HCT116 (cell line): ENCODE results near the gene WDFY2. TPM values are rescaled to one million over a fixed set of nuclear protein-coding genes. Genes with fewer than 3 reads are reported as not detected.

Source experiments
- ATAC-seq: fragments of 200-7000 bp; cut with Tn5 transposase; 2 replicates; pipeline ENCODE4 v1.9.1; 2020; ENCODE audit warnings: mild to moderate bottlenecking, moderate library complexity
- BruUV-seq: library from RNA; stranded (reverse); fragments of 400-500 nt; replicated peaks from 2 replicates; lab custom pipeline; 2021; lab: Mats Ljungman, UMichigan
- CTCF ChIA-PET: fragments of 300-600 bp; sonication (Branson Sonifier 250); formaldehyde crosslinking; loops from one replicate; lab custom pipeline; 2021; ENCODE audit warnings: antibody characterized with exemption; lab: Charles Lee
- POLR2A ChIA-PET: fragments of 300-600, 350-600 bp; sonication (Branson Sonifier 250); formaldehyde crosslinking; loops from one replicate; lab custom pipeline; 2021; ENCODE audit warnings: antibody characterized with exemption; lab: Charles Lee
- RAD21 ChIA-PET, 2 experiments: fragments of 300-600 bp; sonication (Branson Sonifier 250); formaldehyde crosslinking; loops; one replicate each; lab custom pipeline; 2023; ENCODE audit warnings: low total read pairs in 2 of 2; ENCODE audit not compliant: uncharacterized antibody in 2 of 2, unreplicated experiment in 2 of 2, low non-redundant PET in 1 of 2; lab: Charles Lee
- DNase-seq: peaks from one replicate; pipeline ENCODE4 v3.0.0-alpha.2; 2010; ENCODE audit warnings: low read depth, low spot score
- H2AFZ ChIP-seq: fragments of 200-600 bp; shearing (Covaris generic), sonication (generic); 2 replicates; pipeline ENCODE4 v1.6.1; 2017; ENCODE audit warnings: low read depth, mixed run types, mixed read lengths, antibody characterized with exemption, low read length; ENCODE audit not compliant: poor library complexity, severe bottlenecking
- H3K27ac ChIP-seq: 2 replicates; pipeline ENCODE4 v1.5.1; 2012; ENCODE audit warnings: low read depth, low read length
- H3K27me3 ChIP-seq: fragments of 200-600 bp; sonication (generic); 2 replicates; pipeline ENCODE4 v1.6.1; 2016; ENCODE audit warnings: mixed run types, low read length, mixed read lengths; ENCODE audit not compliant: insufficient read depth
- H3K36me3 ChIP-seq, 2 experiments: fragments of 200-500 bp in 1 of 2; fragments of 200-600 bp in 1 of 2; sonication (Bioruptor generic) in 1 of 2; sonication (generic) in 1 of 2; 2 replicates each; pipeline versions ENCODE4 v1.5.1 to v1.6.1; 2014 to 2016; ENCODE audit warnings: low read length in 2 of 2, inconsistent platforms in 1 of 2, mixed read lengths in 1 of 2, mixed run types in 1 of 2; ENCODE audit not compliant: insufficient read depth in 2 of 2, control insufficient read depth in 1 of 2
- H3K4me1 ChIP-seq, 2 experiments: fragments of 200-600 bp in 1 of 2; sonication (generic) in 1 of 2; 2 replicates each; pipeline versions ENCODE4 v1.5.1 to v1.6.1; 2012 to 2017; ENCODE audit warnings: low read length in 2 of 2, inconsistent platforms in 1 of 2, mild to moderate bottlenecking in 1 of 2, mixed read lengths in 1 of 2, mixed run types in 1 of 2, moderate library complexity in 1 of 2; ENCODE audit not compliant: insufficient read depth in 2 of 2, control insufficient read depth in 1 of 2
- H3K4me2 ChIP-seq: fragments of 200-600 bp; sonication (generic); 2 replicates; pipeline ENCODE4 v1.6.1; 2017; ENCODE audit warnings: mixed run types, low read length, mixed read lengths
- H3K4me3 ChIP-seq, 2 experiments: fragments of 200-600 bp in 1 of 2; sonication (generic) in 1 of 2; replicated peaks in 1 of 2; 2 replicates each; pipeline ENCODE4 v1.5.1; 2011 to 2016; ENCODE audit warnings: low read length in 2 of 2, control low read depth in 1 of 2, low read depth in 1 of 2, mild to moderate bottlenecking in 1 of 2, mixed read lengths in 1 of 2, mixed run types in 1 of 2
- H3K79me2 ChIP-seq: fragments of 200-600 bp; sonication (generic); 2 replicates; pipeline ENCODE4 v1.6.1; 2017; ENCODE audit warnings: mild to moderate bottlenecking, mixed run types, low read length, moderate library complexity, mixed read lengths; ENCODE audit not compliant: insufficient read depth
- H3K9ac ChIP-seq: fragments of 200-600 bp; sonication (generic); 2 replicates; pipeline ENCODE4 v1.6.1; 2016; ENCODE audit warnings: low read length, mixed read lengths
- H3K9me2 ChIP-seq: fragments of 200-600 bp; sonication (generic), shearing (Covaris generic); 2 replicates; pipeline ENCODE4 v1.6.1; 2017; ENCODE audit warnings: mixed run types, mild to moderate bottlenecking, moderate library complexity; ENCODE audit not compliant: insufficient read depth
- H3K9me3 ChIP-seq, 2 experiments: fragments of 200-500 bp in 1 of 2; fragments of 200-600 bp in 1 of 2; sonication (Bioruptor generic) in 1 of 2; sonication (generic) in 1 of 2; 2 replicates each; pipeline ENCODE4 v1.6.1; 2014 to 2017; ENCODE audit warnings: low read length in 2 of 2, mixed read lengths in 2 of 2, inconsistent platforms in 1 of 2, low read depth in 1 of 2, mild to moderate bottlenecking in 1 of 2, mixed run types in 1 of 2, moderate library complexity in 1 of 2; ENCODE audit not compliant: control insufficient read depth in 1 of 2, insufficient read depth in 1 of 2
- H4K20me1 ChIP-seq: fragments of 200-600 bp; sonication (generic), shearing (Covaris generic); 2 replicates; pipeline ENCODE4 v1.6.1; 2017; ENCODE audit warnings: mixed run types, mild to moderate bottlenecking, moderate library complexity; ENCODE audit not compliant: insufficient read depth
- CBX3 ChIP-seq: IDR thresholded peaks from 2 replicates; pipeline ENCODE4 v1.6.1; 2012; ENCODE audit warnings: low read depth
- CEBPB ChIP-seq: IDR thresholded peaks from 2 replicates; pipeline ENCODE4 v1.6.1; 2012; ENCODE audit warnings: low read depth
- POLR2A ChIP-seq: IDR thresholded peaks from 2 replicates; pipeline ENCODE4 v1.7.0; 2011; ENCODE audit warnings: borderline replicate concordance; ENCODE audit not compliant: insufficient read depth, insufficient read length; ENCODE audit errors: extremely low read depth
- SRF ChIP-seq: IDR thresholded peaks from 2 replicates; pipeline ENCODE4 v1.6.1; 2012; ENCODE audit warnings: low read depth
- ZNF274 ChIP-seq: fragments of 200-500 bp; sonication (Bioruptor generic); IDR thresholded peaks from 2 replicates; pipeline ENCODE4 v1.6.1; 2014; ENCODE audit warnings: mild to moderate bottlenecking, low read depth, low read length, inconsistent platforms
- intact Hi-C: fragments of 100-400 bp; cut with micrococcal nuclease; formaldehyde crosslinking; loops from 2 replicates; pipeline ENCODE4 v1.10.0; 2022
- total RNA-seq: library from RNA; stranded (reverse); gene quantifications from one replicate; pipeline ENCODE4 v1.2.1, GENCODE V29; 2021; ENCODE audit not compliant: unreplicated experiment
- TF ChIP-seq, protein P1 (sequence below): IDR thresholded peaks from 2 replicates; pipeline ENCODE4 v1.6.1; 2011; ENCODE audit warnings: mild to moderate bottlenecking, low read length, moderate library complexity; ENCODE audit not compliant: insufficient replicate concordance; ENCODE audit errors: extremely low read depth

WDFY2 gene
- total RNA-seq, 1 experiment from 2014 or later = 6.1 TPM

DNA sequence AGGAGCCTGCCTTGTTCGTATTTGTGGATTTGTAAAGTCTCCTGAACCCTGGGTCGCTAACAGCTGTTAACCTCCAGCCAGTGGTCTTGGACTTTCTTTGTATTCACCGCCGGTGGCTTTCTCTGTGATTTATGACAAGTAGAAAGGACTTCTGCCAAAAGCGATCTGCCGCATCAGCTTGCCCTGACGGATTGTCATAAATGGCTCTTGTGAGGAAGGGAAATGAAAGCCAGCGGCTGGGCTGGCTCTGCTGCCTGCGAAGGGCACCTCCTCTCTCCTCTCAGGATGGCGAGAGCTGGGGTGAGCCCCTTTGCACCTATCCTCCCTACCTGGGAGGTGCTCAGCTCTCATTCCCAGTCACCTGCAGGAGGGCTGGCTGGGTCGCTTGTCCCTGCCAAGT is 194.1 kb downstream of the WDFY2 start:
- H3K4me2 ChIP-seq = no peak overlapping the region
- no peaks in the 10 kb centered on the region for H3K27me3 ChIP-seq
- no peak overlapping the region for H3K27ac ChIP-seq
- no peak overlapping the region for H3K9ac ChIP-seq
- no peaks in the 10 kb centered on the region for H3K36me3 ChIP-seq
- DNase-seq (no peak), ATAC-seq (no peak)
- ChIA-PET RAD21 (no interaction called here), POLR2A (no interaction called here), CTCF (no interaction called here)
- intact Hi-C loops = no loop called here
- no peak overlapping the region for H2AFZ ChIP-seq
- H3K4me3 ChIP-seq = no peak overlapping the region
- H3K9me2 ChIP-seq = no peaks in the 10 kb centered on the region
- no TSS peak for BruUV-seq
- H3K4me1 ChIP-seq = no peaks in the 10 kb centered on the region
- TF ChIP-seq ZNF274 (no peak), CBX3 (no peak), CEBPB (no peak), POLR2A (no peak), SRF (no peak)
- TF ChIP-seq, protein P1, sequence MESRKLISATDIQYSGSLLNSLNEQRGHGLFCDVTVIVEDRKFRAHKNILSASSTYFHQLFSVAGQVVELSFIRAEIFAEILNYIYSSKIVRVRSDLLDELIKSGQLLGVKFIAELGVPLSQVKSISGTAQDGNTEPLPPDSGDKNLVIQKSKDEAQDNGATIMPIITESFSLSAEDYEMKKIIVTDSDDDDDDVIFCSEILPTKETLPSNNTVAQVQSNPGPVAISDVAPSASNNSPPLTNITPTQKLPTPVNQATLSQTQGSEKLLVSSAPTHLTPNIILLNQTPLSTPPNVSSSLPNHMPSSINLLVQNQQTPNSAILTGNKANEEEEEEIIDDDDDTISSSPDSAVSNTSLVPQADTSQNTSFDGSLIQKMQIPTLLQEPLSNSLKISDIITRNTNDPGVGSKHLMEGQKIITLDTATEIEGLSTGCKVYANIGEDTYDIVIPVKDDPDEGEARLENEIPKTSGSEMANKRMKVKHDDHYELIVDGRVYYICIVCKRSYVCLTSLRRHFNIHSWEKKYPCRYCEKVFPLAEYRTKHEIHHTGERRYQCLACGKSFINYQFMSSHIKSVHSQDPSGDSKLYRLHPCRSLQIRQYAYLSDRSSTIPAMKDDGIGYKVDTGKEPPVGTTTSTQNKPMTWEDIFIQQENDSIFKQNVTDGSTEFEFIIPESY = no peak
- H3K9me3 ChIP-seq = no peaks in the 10 kb centered on the region
- no peaks in the 10 kb centered on the region for H3K79me2 ChIP-seq
- no peaks in the 10 kb centered on the region for H4K20me1 ChIP-seq

DNA sequence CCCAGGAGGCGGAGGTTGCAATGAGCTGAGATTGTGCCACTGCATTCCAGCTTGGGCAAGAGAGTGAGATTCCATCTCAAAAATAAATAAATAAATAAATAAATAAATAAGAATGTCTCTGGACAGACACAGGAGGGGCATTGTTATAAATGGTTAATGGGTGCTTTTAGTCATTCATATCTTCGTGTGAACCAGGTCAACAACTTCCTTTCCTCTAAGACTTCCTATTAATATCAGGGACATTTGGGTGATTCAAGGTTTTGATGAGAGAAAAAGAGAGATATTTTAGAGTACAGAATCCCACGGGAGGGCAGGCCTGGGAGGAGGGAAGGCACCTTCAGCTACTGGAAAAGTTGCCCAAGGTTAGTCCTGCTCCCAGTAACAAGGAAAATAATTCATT is 195.8 kb downstream of the WDFY2 start:
- TF ChIP-seq, protein P1 = no peak
- TF ChIP-seq ZNF274 = no peak
- H2AFZ ChIP-seq = no peak overlapping the region
- ATAC-seq = no peak
- H4K20me1 ChIP-seq = no peaks in the 10 kb centered on the region
- no peak overlapping the region for H3K9ac ChIP-seq
- H3K9me2 ChIP-seq = no peaks in the 10 kb centered on the region
- RAD21 ChIA-PET = no interaction called here
- DNase-seq = no peak
- BruUV-seq = no TSS peak
- no peaks in the 10 kb centered on the region for H3K36me3 ChIP-seq
- H3K4me3 ChIP-seq = no peak overlapping the region
- CTCF ChIA-PET = no interaction called here
- no peaks in the 10 kb centered on the region for H3K79me2 ChIP-seq
- H3K4me1 ChIP-seq = no peaks in the 10 kb centered on the region
- no peaks in the 10 kb centered on the region for H3K27me3 ChIP-seq
- H3K27ac ChIP-seq = no peak overlapping the region
- intact Hi-C loops = loop anchor here (2.0 to 5.0 kb wide), 2 partner anchors 195 to 328 kb away; partner anchors contain the start of genes INTS6 and WDFY2
- H3K4me2 ChIP-seq = no peak overlapping the region
- no peaks in the 10 kb centered on the region for H3K9me3 ChIP-seq
- POLR2A ChIA-PET = interaction anchor here (0.5 to 1.3 kb wide), 2 partner anchors 327 to 369 kb away, joined by 3 to 4 read pairs; partner anchors contain the start of gene INTS6
